Hindlimb muscle (tissue), 1 donor: Measurements from ENCODE around the gene ARID5A. TPM values are rescaled to one million over a fixed set of nuclear protein-coding genes. Genes with fewer than 3 reads are reported as not detected.
"Not testable (repeated sequence)": the region's sequence is repeated elsewhere in the genome, so short reads cannot be mapped to it uniquely, and the experiment has no call there.

ENCODE experiments used
- DNase-seq: peaks from one replicate; pipeline ENCODE4 v3.0.0-alpha.2; 2013
- polyA plus RNA-seq: library from polyadenylated mRNA; unstranded; fragments of 120-200 nt; gene quantifications from one replicate; pipeline ENCODE4 v1.2.1, GENCODE V29; 2013; ENCODE audit not compliant: insufficient read length

Gene ARID5A
- polyA plus RNA-seq, 1 donor: 38.2 TPM

DNA sequence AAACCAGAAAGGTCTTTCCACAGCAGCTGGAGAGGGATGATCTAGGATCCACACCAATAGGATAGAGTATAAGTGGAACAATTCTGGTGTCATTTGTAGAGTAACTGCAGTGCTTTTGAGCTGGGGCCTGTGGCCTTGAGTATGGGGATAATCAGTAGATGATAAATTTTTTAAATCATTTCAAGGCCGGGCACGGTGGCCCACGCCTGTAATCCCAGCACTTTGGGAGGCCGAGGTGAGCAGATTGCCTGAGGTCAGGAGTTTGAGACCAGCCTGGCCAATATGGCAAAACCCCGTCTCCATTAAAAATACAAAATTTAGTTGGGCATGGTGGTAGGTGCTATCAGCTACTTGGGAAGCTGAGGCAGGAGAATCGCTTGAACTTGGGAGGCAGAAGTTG, 20.9 kb downstream of the ARID5A start:
- DNase-seq: not testable (repeated sequence)

DNA sequence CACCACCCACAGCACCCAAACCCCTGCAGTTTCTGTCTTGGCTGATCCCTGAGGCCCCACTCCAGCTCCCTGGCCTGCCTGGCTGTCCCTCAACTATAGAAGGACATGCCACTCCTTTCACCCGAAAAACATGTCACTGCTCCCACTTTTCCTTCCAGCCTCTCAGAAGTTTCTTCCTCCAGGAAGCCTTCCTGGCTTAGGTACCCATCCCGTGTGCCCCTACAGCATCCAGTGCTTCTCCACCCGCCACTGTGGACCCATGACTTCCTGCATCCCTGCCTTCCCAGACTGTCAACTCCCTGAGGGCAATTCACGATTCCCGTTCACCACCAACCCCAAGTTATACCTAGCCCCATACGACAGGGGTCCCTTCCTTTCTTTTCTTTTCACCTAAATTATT, 21.5 kb downstream of the ARID5A start:
- DNase-seq: no peak

DNA sequence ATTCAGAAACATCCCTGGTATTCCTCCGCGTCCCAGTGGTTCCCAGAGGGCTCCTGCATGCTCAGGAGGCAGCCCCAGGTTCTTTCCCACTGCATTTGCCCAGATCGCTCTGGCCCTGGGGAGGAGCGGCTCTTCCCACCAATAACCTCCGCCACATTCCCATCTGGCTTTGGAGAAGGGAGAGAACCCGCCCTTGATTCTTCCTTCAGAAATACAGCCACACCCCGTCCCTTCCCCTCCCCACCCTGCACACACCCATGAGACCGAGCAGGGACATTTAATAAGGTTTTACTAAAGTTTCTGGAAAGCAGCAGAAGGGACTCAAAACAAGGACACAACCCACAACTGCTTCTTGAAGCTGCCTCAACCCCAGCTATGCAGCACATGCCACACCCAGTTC, 21.9 kb downstream of the ARID5A start:
- DNase-seq: no peak

DNA sequence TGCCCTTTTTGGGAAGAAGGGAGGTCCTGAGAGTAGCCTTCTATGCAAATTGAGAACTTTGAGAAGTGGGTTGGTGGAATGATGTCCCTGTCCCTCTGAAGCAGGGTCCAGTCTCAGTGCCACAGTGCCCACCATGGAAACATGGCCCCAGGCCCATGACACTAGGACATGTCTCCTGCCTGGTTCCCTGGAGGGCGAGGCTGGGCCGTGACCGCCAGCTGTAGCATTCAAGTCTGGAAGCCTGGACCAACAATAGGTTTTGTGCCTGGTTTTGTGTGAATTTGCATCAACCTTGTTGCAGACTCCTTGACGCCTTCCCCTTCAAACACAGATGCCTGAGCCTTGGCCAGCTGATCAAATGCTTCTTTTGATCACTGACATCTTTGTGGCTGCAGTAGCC, 27.5 kb downstream of the ARID5A start:
- no peak for DNase-seq

DNA sequence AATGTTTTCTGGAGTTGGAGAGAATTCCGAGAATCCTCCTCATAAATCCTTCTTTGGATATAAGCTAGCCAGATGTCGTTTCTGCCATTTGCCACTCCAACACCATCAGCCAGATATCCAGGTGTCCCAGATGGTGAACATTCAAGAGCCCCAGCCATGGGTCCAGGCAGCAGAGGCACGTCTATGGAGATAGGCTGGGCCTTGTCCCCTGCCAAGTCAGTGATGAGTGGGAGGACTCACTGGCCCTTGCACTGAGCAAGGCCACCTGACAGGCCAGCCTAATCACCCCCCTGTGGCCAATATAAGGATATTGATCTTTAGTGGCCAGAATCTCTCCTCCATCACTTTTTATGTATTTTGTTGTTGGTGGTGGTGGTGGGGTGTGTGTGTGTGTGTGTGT, 28.0 kb downstream of the ARID5A start:
- no peak for DNase-seq

DNA sequence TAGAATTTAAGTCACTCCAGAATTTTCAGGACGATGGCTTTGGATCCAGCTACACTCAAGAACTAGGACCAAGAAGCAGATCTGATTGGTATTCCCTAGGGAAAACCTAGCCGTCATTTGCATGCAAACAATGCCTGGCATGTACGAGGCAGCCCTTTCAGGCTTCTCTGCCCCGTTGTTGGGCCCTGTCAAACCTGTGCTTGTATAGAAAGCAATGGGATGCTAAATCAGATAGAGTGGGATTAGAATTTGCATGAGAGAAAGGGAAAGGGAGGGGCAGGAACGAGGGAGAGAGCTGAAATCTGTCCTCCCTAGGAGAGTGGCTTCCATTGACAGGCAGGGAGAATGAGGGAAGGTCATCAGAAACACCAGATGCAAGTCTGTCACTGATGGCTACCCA, 28.6 kb downstream of the ARID5A start:
- DNase-seq: no peak

DNA sequence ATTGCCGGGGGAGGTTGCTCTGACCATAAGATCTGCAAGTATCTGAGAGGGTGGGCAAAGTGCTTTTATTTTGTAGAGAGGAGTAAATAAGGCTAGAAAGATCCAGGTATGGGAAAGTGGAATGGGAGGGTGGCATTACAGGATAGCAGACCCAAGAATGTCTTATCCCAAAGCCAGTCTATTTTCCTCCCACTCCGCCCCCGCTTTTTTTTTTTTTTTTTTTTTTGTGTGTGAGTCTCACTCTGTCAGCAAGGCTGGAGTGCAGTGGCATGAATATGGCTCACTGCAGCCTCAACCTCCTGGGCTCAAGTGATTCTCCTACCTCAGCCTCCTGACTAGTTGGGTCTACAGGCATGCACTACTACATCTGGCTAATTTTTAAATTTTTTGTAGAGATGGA, 31.5 kb downstream of the ARID5A start:
- no peak for DNase-seq

DNA sequence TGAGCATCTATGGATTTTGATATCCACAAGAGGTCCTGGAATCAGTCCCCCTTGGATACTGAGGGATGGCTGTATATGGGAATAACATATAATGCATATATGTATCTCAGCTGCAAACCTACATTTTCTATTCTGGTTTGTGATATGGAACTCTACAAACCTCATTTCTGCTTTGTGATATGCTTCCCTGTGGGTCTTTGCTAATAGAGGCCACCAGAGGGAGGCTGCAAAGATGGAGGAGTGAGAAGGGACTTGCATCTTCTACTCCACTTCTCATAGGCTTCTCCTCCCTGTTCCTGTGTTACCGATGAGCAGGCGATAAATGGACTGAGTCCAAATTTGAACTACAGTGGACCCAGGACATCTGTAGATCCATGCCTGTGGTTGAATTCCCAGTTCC, 37.8 kb downstream of the ARID5A start:
- no peak for DNase-seq

DNA sequence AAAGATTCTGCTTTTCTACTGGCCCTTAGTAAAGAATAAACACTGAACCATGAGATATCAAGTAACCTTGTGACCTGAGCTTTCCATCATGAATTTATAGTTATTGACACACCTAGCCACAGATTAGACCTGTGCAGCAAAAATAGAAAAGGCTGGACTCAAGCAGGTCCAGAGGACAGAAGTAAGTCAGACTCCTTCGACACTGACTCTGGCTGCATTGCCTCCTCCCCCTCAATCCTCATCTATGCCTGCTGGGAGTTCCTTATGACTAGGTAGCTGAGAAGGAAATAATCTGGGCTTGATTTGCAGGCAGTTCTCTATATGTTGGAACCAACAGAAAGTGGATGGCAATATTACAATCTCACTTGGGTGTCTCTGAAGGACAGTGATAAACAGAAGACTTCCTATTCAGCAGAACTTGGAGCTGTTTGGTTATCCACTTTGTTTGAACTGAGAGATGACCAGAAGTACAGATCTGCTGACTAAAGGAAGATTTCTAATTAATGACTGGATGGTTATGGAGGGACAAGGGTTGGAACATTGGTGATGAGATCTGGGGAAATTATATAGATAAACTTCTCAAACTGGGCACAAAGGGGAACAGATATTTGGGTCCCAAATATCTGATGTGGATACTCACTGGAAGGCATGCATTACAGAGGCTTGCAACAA, 39.4 kb downstream of the ARID5A start:
- no peak for DNase-seq

DNA sequence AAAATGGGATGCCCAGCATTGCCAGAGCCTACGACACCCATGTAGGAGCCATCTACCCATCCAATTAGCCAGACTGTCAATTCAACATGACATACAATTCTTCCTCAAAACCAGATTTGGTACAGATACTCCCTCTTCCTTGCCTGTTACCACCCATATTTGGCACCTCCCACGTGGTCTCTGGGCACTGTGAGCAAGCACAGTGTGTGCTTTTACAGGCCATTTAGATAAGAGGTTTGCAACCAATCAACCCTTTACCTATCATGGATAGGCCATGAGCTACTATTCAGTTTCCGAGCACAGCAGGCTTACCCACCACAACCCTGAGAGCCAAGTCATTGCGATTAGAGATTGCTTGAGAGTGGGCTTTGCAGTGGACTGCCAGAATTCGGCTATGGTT, 40.9 kb downstream of the ARID5A start:
- DNase-seq: no peak

DNA sequence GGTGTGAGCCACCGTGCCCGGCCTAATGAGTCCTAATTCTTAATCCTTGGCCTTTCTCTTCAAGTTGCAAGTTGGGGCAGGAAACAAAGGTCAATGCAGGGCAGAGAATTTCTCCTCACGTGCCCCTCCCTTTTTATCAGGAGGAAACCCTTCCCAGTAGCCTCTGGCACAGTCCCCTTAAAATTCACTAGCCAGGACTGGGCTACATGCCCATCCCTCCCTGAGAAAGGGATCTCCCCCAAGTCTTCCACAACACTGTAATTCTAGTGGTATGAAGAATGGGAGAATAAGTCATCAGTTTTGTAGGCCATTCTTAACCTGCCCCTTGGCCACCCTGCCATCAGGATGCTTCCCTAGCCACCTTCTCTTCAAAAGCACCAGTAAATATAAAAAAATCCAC, 42.2 kb downstream of the ARID5A start:
- DNase-seq: no peak

DNA sequence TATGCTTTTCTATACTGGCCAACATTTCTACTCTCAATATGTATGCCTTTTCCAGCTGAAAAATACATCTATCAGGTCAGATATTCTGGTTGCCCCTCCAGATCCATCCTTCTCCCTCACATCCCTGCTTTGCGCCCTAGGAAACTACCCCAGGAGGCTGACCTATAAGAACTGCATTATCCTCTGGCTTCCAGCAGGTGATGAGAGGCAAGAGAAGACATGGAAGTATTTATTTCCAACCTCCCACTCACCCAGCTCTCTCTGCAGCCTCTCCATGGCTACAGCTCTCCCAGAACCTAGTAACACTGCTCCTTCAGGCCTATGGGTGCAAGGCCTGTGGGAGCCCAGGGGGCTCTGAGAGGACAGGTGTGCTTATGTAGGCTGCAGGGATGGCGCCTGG, 42.9 kb downstream of the ARID5A start:
- no peak for DNase-seq

DNA sequence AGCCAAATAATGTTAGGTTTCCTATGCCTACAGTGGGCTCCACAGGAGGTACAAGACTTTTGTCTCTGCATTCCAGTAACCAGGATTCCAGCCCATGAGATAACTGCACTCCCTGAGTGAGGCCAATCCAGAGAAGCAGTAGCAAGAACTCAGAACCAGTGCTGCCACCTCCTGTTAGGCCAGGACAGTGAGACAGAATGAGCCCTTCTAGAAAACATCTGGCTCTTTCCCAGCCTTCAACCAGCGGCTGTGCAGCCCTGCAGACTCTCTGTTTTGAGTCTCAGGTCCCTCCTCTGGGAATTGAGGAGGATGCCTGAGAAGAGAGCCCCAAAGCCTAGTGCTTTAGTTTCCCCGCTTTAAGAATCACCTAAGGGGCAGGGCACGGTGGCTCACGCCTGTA, 44.2 kb downstream of the ARID5A start:
- no peak for DNase-seq

DNA sequence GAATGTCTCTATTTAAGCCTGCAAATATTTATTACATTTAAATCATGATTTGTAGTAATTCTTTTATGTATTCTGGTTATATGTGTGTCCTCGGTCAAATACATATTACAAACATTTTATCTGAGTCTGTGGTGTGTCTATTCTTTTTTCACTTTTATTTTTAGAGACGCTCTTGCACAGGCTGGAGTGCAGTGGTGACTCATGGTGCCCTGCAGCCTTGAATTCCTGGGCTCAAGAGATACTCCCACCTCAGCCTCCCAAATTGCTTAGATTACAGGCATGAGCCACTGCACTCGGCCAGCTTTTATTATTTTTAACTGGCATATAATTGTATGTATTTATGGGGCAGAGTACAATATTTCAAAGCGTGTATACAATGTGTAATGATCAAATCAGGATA, 47.5 kb downstream of the ARID5A start:
- no peak for DNase-seq

DNA sequence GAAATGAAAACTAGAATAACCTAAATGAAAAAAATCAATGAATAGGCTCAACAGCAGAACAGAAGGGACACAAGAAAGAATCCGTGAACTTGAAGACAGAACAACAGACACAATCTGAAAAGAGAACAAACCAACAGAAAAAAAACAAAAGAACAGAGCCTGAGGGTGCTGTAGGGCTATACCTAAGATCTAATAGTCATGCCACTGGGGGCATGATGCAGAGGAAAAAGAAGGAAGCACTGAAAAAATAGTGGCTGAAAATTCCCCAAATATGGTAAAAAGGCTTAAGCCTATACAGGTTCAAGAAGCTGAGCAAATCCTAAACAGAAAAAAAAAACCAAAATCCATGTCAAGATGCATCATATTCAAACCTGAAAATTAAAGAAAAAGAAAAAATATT, 51.3 kb downstream of the ARID5A start:
- DNase-seq: no peak

DNA sequence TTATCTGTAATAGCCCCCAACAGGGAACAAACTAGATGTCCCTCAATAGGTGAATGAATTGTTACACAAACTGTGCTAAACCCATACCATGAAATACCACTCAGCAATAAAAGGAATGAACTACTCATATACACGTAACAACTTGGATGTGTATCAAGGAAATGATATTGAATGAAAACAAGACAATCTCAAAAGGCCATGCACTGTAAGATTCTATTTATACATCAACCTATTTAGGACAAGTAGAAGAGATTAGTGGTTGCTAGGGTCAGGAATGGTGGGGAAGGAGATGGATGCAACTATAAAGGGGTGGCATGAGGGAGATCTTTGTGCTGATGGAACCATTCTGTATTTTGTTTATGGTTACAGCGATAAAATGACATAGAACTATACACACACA, 54.5 kb downstream of the ARID5A start:
- no peak for DNase-seq

DNA sequence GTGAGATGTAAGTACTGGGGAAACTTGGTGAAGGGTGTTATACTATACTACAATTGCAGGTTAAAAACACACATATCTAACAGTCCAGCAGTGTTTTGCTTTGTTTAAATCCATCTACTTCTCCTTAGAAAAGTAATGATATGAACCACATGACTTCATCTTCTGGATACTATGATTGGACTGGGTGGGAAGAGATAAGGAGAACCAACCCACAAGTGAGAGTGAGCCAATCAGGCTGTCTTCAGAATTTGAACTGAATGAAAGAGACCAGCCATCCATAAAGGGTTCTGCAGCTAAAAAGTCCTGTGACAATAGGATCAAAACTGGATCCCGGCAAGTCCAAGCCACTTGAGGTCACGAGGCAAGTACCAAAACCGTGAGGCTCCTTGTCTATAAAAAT, 54.9 kb downstream of the ARID5A start:
- DNase-seq: no peak

DNA sequence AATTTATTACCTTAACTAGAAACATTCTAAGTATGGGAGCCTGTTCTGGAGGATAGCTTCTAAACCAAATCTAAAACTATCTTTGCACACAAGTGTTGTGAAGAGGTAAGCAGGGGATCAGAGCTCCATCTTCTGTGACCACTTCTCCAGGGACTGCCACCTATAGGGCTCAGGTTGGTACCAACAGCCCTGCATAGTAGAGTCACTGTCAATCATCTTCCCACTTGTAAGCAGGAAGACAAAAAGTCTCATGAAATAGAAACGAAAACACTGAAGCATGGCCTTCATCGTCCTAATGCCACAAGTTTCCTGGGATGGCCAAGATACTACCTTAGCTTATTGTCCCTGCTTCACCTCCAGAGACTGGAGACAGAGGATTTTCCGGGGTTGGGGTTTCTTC, 57.7 kb downstream of the ARID5A start:
- no peak for DNase-seq

DNA sequence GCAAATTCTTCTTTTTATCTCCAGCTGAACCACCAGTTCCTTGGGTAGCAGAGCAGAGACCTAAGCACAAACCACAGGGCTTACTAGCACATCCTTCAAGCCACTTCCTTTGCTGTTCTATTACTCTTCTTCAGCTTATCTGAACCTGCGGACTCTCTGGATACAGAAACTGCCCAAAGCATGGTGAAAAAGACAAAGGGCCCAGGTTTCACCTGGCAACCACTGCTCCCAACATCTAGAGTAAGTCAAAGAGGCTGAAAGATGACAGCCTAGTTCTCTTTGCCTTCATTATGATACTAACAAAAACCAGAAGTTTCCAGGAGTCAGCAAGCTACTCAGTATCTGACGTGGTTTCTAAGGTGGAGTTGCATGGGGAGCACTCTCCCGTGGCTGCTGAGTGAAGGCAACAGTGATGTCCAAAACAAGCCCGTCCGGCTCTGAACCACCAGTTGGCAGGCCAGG, 58.2 kb downstream of the ARID5A start:
- no peak for DNase-seq

DNA sequence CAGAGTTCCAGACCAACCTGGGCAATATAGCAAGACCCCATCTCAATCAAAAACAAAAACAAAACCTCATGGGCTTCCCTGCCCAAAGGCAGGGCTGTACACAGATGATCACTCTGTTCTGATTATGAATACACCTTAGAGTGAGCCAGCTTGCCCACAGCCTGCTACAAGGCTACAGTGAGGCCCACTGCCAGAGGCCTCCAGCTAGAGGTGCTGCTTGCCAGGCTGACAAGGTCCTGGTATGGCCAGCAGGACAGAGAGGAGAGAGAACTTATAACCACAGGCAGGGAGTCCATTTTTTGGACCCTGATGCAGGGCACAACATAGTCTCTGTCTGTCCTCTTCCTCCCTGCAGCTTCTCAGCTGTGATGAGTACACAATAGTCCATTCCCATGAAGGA, 60.0 kb downstream of the ARID5A start:
- no peak for DNase-seq

DNA sequence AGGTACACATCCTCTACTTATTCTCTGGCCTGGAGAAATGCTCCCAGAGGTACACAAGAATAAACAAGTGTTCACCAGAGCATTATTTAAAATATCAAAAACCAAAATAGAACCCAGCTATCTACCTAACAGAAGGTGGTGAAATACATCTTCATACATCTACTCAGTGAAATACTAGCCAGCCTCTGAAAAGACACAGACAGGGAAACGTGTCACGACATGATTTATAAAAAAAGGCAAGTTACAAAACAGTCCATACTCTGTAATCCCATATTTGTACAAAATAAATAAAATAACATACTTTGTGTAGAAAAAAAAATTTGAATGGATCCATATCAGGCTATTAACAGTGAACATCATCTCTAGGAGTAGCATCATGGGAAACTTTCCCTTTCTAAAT, 63.4 kb downstream of the ARID5A start:
- DNase-seq: no peak

DNA sequence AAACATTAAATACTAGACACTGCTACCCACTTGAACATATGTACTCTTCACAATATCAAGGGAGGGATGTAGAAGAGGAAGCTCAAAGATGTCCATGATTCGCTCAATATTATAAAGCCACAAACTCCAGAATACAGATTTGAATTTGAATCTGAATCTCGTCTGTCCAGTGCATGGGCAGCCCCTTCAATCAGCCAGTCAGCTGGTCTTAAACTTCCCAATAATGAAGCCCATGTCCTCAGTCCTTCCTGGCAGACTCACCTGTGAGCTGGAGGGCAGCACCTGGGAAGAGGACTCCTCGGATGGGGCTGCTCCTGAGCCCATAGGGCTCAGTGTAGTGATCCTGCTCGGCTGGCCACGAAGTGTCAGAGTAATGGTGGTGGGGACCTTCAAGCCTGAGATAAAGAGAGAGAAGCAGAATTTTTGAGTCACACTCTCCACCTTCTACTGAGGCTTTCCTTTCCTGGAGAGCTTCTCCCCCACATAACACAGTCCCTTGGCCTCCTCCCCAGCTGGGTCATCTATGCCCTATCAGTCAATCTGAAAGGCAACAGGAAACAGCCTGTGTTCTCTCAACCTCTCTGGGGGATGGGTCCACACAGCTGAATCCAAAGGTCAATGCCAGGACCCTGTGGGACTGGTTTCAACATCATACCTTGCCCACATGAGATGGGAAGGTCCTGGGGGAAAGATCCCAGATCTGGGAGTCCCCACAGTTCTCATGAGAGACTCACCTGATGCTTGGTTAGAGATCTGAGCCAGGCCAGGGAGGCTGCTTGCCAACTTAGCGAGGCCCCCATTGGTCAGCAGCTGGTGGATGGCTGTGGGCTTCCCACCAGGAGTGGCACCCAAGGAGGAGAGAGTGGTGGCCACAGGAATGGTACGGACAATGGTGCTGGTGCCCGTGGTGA, 65.1 kb downstream of the ARID5A start:
- DNase-seq: no peak
